NCI-H128 (cell line): ENCODE results near the gene SARNP.
"Not testable (repeated sequence)": the region's sequence is repeated elsewhere in the genome, so short reads cannot be mapped to it uniquely, and the experiment has no call there.

ENCODE experiments used
- DNase-seq: peaks from one replicate; lab custom pipeline; 2025; ENCODE audit not compliant: unreplicated experiment; lab: John Stamatoyannopoulos, UW

SARNP gene

GRCh38 chr12:55797550-55797949 is 20.0 kb downstream of the SARNP start:
- no peak for DNase-seq

GRCh38 chr12:55797068-55797467 is 20.5 kb downstream of the SARNP start:
- peak; percentile 8 for DNase-seq

GRCh38 chr12:55795950-55796349 is 21.6 kb downstream of the SARNP start:
- DNase-seq, result no peak

- DNase-seq, result no peak
These were observed 27.6 kb downstream of the SARNP start for GRCh38 chr12:55789893-55790292.

GRCh38 chr12:55789171-55789570 is 28.4 kb downstream of the SARNP start:
- DNase-seq, result no peak

- no peak for DNase-seq
These were observed 29.0 kb downstream of the SARNP start for GRCh38 chr12:55788546-55788945.

- DNase-seq, result no peak
These were observed 36.8 kb downstream of the SARNP start for GRCh38 chr12:55780685-55781084.

GRCh38 chr12:55777856-55778255 is 39.7 kb downstream of the SARNP start:
- no peak for DNase-seq

- no peak for DNase-seq
These were observed 45.8 kb downstream of the SARNP start for GRCh38 chr12:55771736-55772135.

GRCh38 chr12:55767156-55767555 is 50.4 kb downstream of the SARNP start:
- DNase-seq, result no peak

GRCh38 chr12:55765736-55766290 is 51.7 kb downstream of the SARNP start:
- DNase-seq, result peak; percentile 37

- no peak for DNase-seq
These were observed 54.9 kb downstream of the SARNP start for GRCh38 chr12:55762646-55763045.

- DNase-seq, result no peak
These were observed 56.9 kb downstream of the SARNP start for GRCh38 chr12:55760663-55761062.

GRCh38 chr12:55758575-55758974 is 58.9 kb downstream of the SARNP start:
- DNase-seq, result not testable (repeated sequence)

- DNase-seq, result no peak
These were observed 59.8 kb downstream of the SARNP start for GRCh38 chr12:55757701-55758100.

- DNase-seq, result no peak
These were observed 62.3 kb downstream of the SARNP start for GRCh38 chr12:55755246-55755645.

GRCh38 chr12:55748230-55748993 is 69.1 kb downstream of the SARNP start:
- DNase-seq, result no peak

- DNase-seq, result no peak
These were observed 70.7 kb downstream of the SARNP start for GRCh38 chr12:55746913-55747231.

- DNase-seq, result no peak
These were observed 71.2 kb downstream of the SARNP start for GRCh38 chr12:55746174-55746912.

GRCh38 chr12:55745361-55746173 is 72.0 kb downstream of the SARNP start:
- DNase-seq, result peak; percentile 66

- DNase-seq, result no peak
These were observed 73.0 kb downstream of the SARNP start for GRCh38 chr12:55744340-55745030.
